ENCODE results near the gene RGSL1. TPM values are rescaled to one million over a fixed set of nuclear protein-coding genes. Genes with fewer than 3 reads are reported as not detected.

Gene RGSL1
- total RNA-seq, 1 experiment from 2014 or later = not detected

- Histone ChIP-seq H3K27ac (ENCODE audit: low read length) (no peak overlapping the region), H3K4me3 (ENCODE audit: low read length) (no peak overlapping the region), H3K9me2 (replicated peaks; ENCODE audit: low read length) (no peaks in the 10 kb centered on the region), H3K4me1 (ENCODE audit: insufficient read depth, low read length) (0 out of 2 replicates have a peak, but pooled peaks cover 5% of the 10 kb centered on the region), H3K36me3 (ENCODE audit: low read depth, low read length) (no peaks in the 10 kb centered on the region), H4K20me1 (ENCODE audit: low read length) (no peaks in the 10 kb centered on the region), H3K27me3 (ENCODE audit: low read length) (no peaks in the 10 kb centered on the region), H3K4me2 (ENCODE audit: low read length) (no peak overlapping the region), H3F3A (ENCODE audit: low read length, unreplicated experiment) (no peaks in the 10 kb centered on the region), H2AFZ (ENCODE audit: low read length) (no peak overlapping the region), H3K9me3 (ENCODE audit: low read length) (no peaks in the 10 kb centered on the region), H3K9ac (ENCODE audit: low read length) (no peak overlapping the region), H3K79me2 (ENCODE audit: low read length) (no peaks in the 10 kb centered on the region)
- BruUV-seq (replicated peaks) = no TSS peak
- CTCF ChIA-PET = no interaction called here
- DNase-seq = no peak
- no peak for ATAC-seq
- TF ChIP-seq EZH2 (IDR thresholded peaks at IDR 0.05; ENCODE audit: low read length, unreplicated experiment) = no peak
- no peak for TF ChIP-seq CTCF (conservative IDR thresholded peaks at IDR 0.05; ENCODE audit: low read depth, low read length)
- TF ChIP-seq EZH2phosphoT487 (IDR thresholded peaks at IDR 0.05; ENCODE audit: borderline replicate concordance, low read length) = no peak
- POLR2A ChIA-PET (ENCODE audit: unreplicated experiment) = interaction anchor here (0.6 kb wide), 1 partner anchor 614 kb away, joined by 3 read pairs; no protein-coding TSS in a partner anchor
- intact Hi-C loops (cut with micrococcal nuclease) = no loop called here
Measured at GRCh38 chr1:182587093-182587492, 137.1 kb downstream of the RGSL1 start.

- H3K4me3 ChIP-seq (ENCODE audit: low read length) = peak overlapping the region; percentile 85
- DNase-seq = no peak
- peak overlapping the region; percentile 98 for H2AFZ ChIP-seq (ENCODE audit: low read length)
- 0 out of 2 replicates have a peak, but pooled peaks cover 5% of the 10 kb centered on the region for H3K4me1 ChIP-seq (ENCODE audit: insufficient read depth, low read length)
- H3K27ac ChIP-seq (ENCODE audit: low read length) = no peak overlapping the region
- intact Hi-C loops (cut with micrococcal nuclease) = no loop called here
- H3K9me3 ChIP-seq (ENCODE audit: low read length) = no peaks in the 10 kb centered on the region
- POLR2A ChIA-PET (ENCODE audit: unreplicated experiment) = no interaction called here
- H3K4me2 ChIP-seq (ENCODE audit: low read length) = peak overlapping the region; percentile 86
- H3K27me3 ChIP-seq (ENCODE audit: low read length) = no peaks in the 10 kb centered on the region
- ATAC-seq = no peak
- H3K9ac ChIP-seq (ENCODE audit: low read length) = peak overlapping the region; percentile 53; the same call in 1 of the 2 replicates
- no peaks in the 10 kb centered on the region for H3F3A ChIP-seq (ENCODE audit: low read length, unreplicated experiment)
- TF ChIP-seq EZH2 (IDR thresholded peaks at IDR 0.05; ENCODE audit: low read length, unreplicated experiment) = no peak
- TF ChIP-seq EZH2phosphoT487 (IDR thresholded peaks at IDR 0.05; ENCODE audit: borderline replicate concordance, low read length) = no peak
- TF ChIP-seq CTCF (conservative IDR thresholded peaks at IDR 0.05; ENCODE audit: low read depth, low read length) = no peak
- H3K79me2 ChIP-seq (ENCODE audit: low read length) = no peaks in the 10 kb centered on the region
- H3K9me2 ChIP-seq (replicated peaks; ENCODE audit: low read length) = no peaks in the 10 kb centered on the region
- CTCF ChIA-PET = no interaction called here
- no peaks in the 10 kb centered on the region for H4K20me1 ChIP-seq (ENCODE audit: low read length)
- BruUV-seq (replicated peaks) = no TSS peak
- no peaks in the 10 kb centered on the region for H3K36me3 ChIP-seq (ENCODE audit: low read depth, low read length)
Measured at GRCh38 chr1:182587666-182588499, 137.9 kb downstream of the RGSL1 start.
